ENCODE results near the gene CRYBA4. TPM values are rescaled to one million over a fixed set of nuclear protein-coding genes. Genes with fewer than 3 reads are reported as not detected.

Gene CRYBA4
- total RNA-seq, 1 experiment from 2014 or later = not detected

GRCh38 chr22:26623984-26624383 is 2.2 kb downstream of the CRYBA4 start:
- DNase-seq (ENCODE audit: unreplicated experiment) = no peak
- H3K9me3 Mint-ChIP-seq (ENCODE audit: unreplicated experiment) = no peaks in the 10 kb centered on the region
- ChIA-PET CTCF (interaction anchor here (0.5 to 0.6 kb wide), 2 partner anchors 51 to 222 kb away, joined by 3 read pairs; no protein-coding TSS in a partner anchor), POLR2A (no interaction called here)
- H3K4me1 Mint-ChIP-seq (ENCODE audit: insufficient read depth, unreplicated experiment) = peaks cover 7% of the 10 kb centered on the region
- intact Hi-C loops (cut with micrococcal nuclease) = no loop called here
- H3K27me3 Mint-ChIP-seq (ENCODE audit: insufficient read depth, unreplicated experiment) = no peaks in the 10 kb centered on the region
- TF ChIP-seq CTCF (IDR thresholded peaks at IDR 0.05; ENCODE audit: unreplicated experiment) = no peak
- no peak overlapping the region for H3K27ac Mint-ChIP-seq (ENCODE audit: low read depth, unreplicated experiment)
- no peaks in the 10 kb centered on the region for H3K36me3 Mint-ChIP-seq (ENCODE audit: insufficient read depth, unreplicated experiment)
- H3K4me3 Mint-ChIP-seq (ENCODE audit: unreplicated experiment) = no peak overlapping the region
- BruUV-seq (replicated peaks) = no TSS peak

GRCh38 chr22:26624803-26625202 is 3.0 kb downstream of the CRYBA4 start:
- peaks cover 7% of the 10 kb centered on the region for H3K4me1 Mint-ChIP-seq (ENCODE audit: insufficient read depth, unreplicated experiment)
- H3K9me3 Mint-ChIP-seq (ENCODE audit: unreplicated experiment) = no peaks in the 10 kb centered on the region
- POLR2A ChIA-PET = no interaction called here
- CTCF ChIA-PET = interaction anchor here (0.5 to 0.6 kb wide), 2 partner anchors 52 to 223 kb away, joined by 3 read pairs; no protein-coding TSS in a partner anchor
- BruUV-seq (replicated peaks) = no TSS peak
- DNase-seq (ENCODE audit: unreplicated experiment) = no peak
- no peak overlapping the region for H3K27ac Mint-ChIP-seq (ENCODE audit: low read depth, unreplicated experiment)
- H3K27me3 Mint-ChIP-seq (ENCODE audit: insufficient read depth, unreplicated experiment) = no peaks in the 10 kb centered on the region
- intact Hi-C loops (cut with micrococcal nuclease) = no loop called here
- H3K36me3 Mint-ChIP-seq (ENCODE audit: insufficient read depth, unreplicated experiment) = no peaks in the 10 kb centered on the region
- H3K4me3 Mint-ChIP-seq (ENCODE audit: unreplicated experiment) = no peak overlapping the region
- TF ChIP-seq CTCF (IDR thresholded peaks at IDR 0.05; ENCODE audit: unreplicated experiment) = no peak

- no peak for TF ChIP-seq CTCF (IDR thresholded peaks at IDR 0.05; ENCODE audit: unreplicated experiment)
- intact Hi-C loops (cut with micrococcal nuclease) = no loop called here
- ChIA-PET CTCF (interaction anchor here (0.7 to 1.2 kb wide), 2 partner anchors 59 to 1660 kb away, joined by 3 to 4 read pairs; no protein-coding TSS in a partner anchor), POLR2A (no interaction called here)
- BruUV-seq (replicated peaks) = no TSS peak
- Mint-ChIP-seq H3K4me3 (ENCODE audit: unreplicated experiment) (no peak overlapping the region), H3K9me3 (ENCODE audit: unreplicated experiment) (no peaks in the 10 kb centered on the region), H3K27ac (ENCODE audit: low read depth, unreplicated experiment) (no peak overlapping the region), H3K27me3 (ENCODE audit: insufficient read depth, unreplicated experiment) (peaks cover 22% of the 10 kb centered on the region), H3K4me1 (ENCODE audit: insufficient read depth, unreplicated experiment) (peaks cover 7% of the 10 kb centered on the region), H3K36me3 (ENCODE audit: insufficient read depth, unreplicated experiment) (no peaks in the 10 kb centered on the region)
- no peak for DNase-seq (ENCODE audit: unreplicated experiment)
Observed at GRCh38 chr22:26629988-26630761, 8.4 kb downstream of the CRYBA4 start.

GRCh38 chr22:26631282-26631681 is 9.5 kb downstream of the CRYBA4 start:
- Mint-ChIP-seq H3K27me3 (ENCODE audit: insufficient read depth, unreplicated experiment) (peaks cover 27% of the 10 kb centered on the region), H3K4me1 (ENCODE audit: insufficient read depth, unreplicated experiment) (peaks cover 7% of the 10 kb centered on the region), H3K36me3 (ENCODE audit: insufficient read depth, unreplicated experiment) (no peaks in the 10 kb centered on the region), H3K4me3 (ENCODE audit: unreplicated experiment) (no peak overlapping the region), H3K9me3 (ENCODE audit: unreplicated experiment) (no peaks in the 10 kb centered on the region), H3K27ac (ENCODE audit: low read depth, unreplicated experiment) (no peak overlapping the region)
- ChIA-PET POLR2A (interaction anchor here (0.6 kb wide), 1 partner anchor 43 kb away, joined by 3 read pairs; no protein-coding TSS in a partner anchor), CTCF (no interaction called here)
- intact Hi-C loops (cut with micrococcal nuclease) = no loop called here
- no peak for DNase-seq (ENCODE audit: unreplicated experiment)
- BruUV-seq (replicated peaks) = no TSS peak
- TF ChIP-seq CTCF (IDR thresholded peaks at IDR 0.05; ENCODE audit: unreplicated experiment) = no peak

Data from MCF 10A (cell line).